ENCODE measurements around the gene GAB3.
"Not testable (repeated sequence)": the region's sequence is repeated elsewhere in the genome, so short reads cannot be mapped to it uniquely, and the experiment has no call there.

- not testable (repeated sequence) for TF ChIP-seq YY1 (IDR thresholded peaks at IDR 0.05; ENCODE audit: low read depth); CTCF (IDR thresholded peaks at IDR 0.05); EZH2phosphoT487 (IDR thresholded peaks at IDR 0.05; ENCODE audit: borderline replicate concordance, low read depth); EP300 (IDR thresholded peaks at IDR 0.05; ENCODE audit: borderline replicate concordance in 1 of 2, low read depth in 1 of 2, low read length in 1 of 2); MAX (IDR thresholded peaks at IDR 0.05; ENCODE audit: low read depth); ZBTB33 (IDR thresholded peaks at IDR 0.05; ENCODE audit: borderline replicate concordance, low read depth); RFX5 (IDR thresholded peaks at IDR 0.05; ENCODE audit: low read length); POLR2AphosphoS5 (IDR thresholded peaks at IDR 0.05; ENCODE audit: low read depth, low read length); ELF1 (IDR thresholded peaks at IDR 0.05)
Observed at GRCh38 chrX:154645745-154646378, 105.0 kb downstream of the GAB3 start.

All from SK-N-SH (cell line).